ENCODE measurements around the gene CACNA1F. TPM values are rescaled to one million over a fixed set of nuclear protein-coding genes. Genes with fewer than 3 reads are reported as not detected.

Gene CACNA1F
- total RNA-seq, 2 experiments from 2014 or later = not detected

DNA sequence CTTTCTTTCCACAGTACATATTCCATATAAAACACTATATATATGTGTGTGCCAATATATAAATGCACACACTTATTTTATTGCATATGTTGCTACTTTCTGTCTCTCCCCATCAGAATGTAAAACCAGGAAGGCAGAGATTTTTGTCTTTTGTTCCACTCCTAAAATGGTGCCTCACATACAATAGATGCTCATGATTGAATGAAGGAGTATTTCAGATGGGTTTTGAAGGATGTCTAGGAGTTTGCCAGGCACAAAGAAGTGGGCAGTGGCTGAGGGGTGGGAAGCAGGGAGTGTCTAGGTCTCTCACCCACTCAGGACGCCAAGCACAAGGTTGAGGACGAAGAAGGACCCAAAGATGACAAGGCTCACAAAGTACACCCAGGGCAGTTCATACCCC, 5.4 kb downstream of the CACNA1F start:
- no peak for DNase-seq (ENCODE audit: low spot score)
- CTCF ChIA-PET (ENCODE audit: unreplicated experiment) = no interaction called here
- Histone ChIP-seq H3K36me3 (ENCODE audit: insufficient read depth, low read length) (no peaks in the 10 kb centered on the region), H2AFZ (ENCODE audit: low read length) (no peak overlapping the region), H3K9me3 (ENCODE audit: low read length) (no peaks in the 10 kb centered on the region), H3K4me2 (ENCODE audit: low read length) (no peak overlapping the region), H3K27ac (ENCODE audit: low read depth, low read length, poor library complexity, severe bottlenecking) (no peak overlapping the region), H3K4me1 (ENCODE audit: insufficient read depth, low read length, poor library complexity, severe bottlenecking) (no peaks in the 10 kb centered on the region), H3K4me3 (ENCODE audit: low read depth, low read length, poor library complexity, severe bottlenecking) (no peak overlapping the region), H4K20me1 (ENCODE audit: insufficient read depth, low read length) (no peaks in the 10 kb centered on the region), H3K79me2 (ENCODE audit: insufficient read depth, low read depth, low read length) (no peaks in the 10 kb centered on the region), H3K9me2 (ENCODE audit: insufficient read depth, low read length) (no peaks in the 10 kb centered on the region)
- no TSS peak for BruUV-seq (replicated peaks)
- POLR2A ChIA-PET = no interaction called here
- TF ChIP-seq, protein P1, sequence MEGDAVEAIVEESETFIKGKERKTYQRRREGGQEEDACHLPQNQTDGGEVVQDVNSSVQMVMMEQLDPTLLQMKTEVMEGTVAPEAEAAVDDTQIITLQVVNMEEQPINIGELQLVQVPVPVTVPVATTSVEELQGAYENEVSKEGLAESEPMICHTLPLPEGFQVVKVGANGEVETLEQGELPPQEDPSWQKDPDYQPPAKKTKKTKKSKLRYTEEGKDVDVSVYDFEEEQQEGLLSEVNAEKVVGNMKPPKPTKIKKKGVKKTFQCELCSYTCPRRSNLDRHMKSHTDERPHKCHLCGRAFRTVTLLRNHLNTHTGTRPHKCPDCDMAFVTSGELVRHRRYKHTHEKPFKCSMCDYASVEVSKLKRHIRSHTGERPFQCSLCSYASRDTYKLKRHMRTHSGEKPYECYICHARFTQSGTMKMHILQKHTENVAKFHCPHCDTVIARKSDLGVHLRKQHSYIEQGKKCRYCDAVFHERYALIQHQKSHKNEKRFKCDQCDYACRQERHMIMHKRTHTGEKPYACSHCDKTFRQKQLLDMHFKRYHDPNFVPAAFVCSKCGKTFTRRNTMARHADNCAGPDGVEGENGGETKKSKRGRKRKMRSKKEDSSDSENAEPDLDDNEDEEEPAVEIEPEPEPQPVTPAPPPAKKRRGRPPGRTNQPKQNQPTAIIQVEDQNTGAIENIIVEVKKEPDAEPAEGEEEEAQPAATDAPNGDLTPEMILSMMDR (conservative IDR thresholded peaks at IDR 0.05; ENCODE audit: low read length) = no peak
- TF ChIP-seq EZH2phosphoT487 (IDR thresholded peaks at IDR 0.05; ENCODE audit: borderline replicate concordance, low read depth, low read length) = no peak
- intact Hi-C loops (cut with micrococcal nuclease; ENCODE audit: unreplicated experiment) = no loop called here

DNA sequence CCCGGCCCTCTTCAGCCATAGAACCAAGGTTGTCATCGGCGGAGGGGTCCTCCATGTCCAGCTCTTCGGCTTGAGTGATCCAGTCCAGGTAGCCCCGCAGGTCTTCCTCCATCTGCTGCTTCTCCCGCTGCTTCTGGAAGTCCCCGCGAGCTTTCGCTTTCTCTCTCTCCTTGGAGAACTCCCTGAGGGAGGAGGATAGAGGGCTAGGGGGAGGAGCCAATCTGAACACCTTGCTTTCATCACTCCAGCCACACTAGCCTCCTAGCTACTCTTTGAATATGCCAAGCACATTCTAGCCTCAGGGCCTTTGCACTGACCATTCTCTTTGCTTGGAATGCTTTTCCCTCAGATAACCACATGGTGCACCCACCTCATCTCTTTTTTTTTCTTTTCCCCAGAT, 6.2 kb downstream of the CACNA1F start:
- TF ChIP-seq, protein P1 (conservative IDR thresholded peaks at IDR 0.05; ENCODE audit: low read length) = no peak
- TF ChIP-seq EZH2phosphoT487 (IDR thresholded peaks at IDR 0.05; ENCODE audit: borderline replicate concordance, low read depth, low read length) = no peak
- CTCF ChIA-PET (ENCODE audit: unreplicated experiment) = no interaction called here
- Histone ChIP-seq H3K27ac (ENCODE audit: low read depth, low read length, poor library complexity, severe bottlenecking) (no peak overlapping the region), H3K36me3 (ENCODE audit: insufficient read depth, low read length) (no peaks in the 10 kb centered on the region), H3K9me2 (ENCODE audit: insufficient read depth, low read length) (no peaks in the 10 kb centered on the region), H3K79me2 (ENCODE audit: insufficient read depth, low read depth, low read length) (no peaks in the 10 kb centered on the region), H3K4me1 (ENCODE audit: insufficient read depth, low read length, poor library complexity, severe bottlenecking) (no peaks in the 10 kb centered on the region), H3K9me3 (ENCODE audit: low read length) (no peaks in the 10 kb centered on the region), H3K4me2 (ENCODE audit: low read length) (no peak overlapping the region), H4K20me1 (ENCODE audit: insufficient read depth, low read length) (no peaks in the 10 kb centered on the region), H2AFZ (ENCODE audit: low read length) (no peak overlapping the region), H3K4me3 (ENCODE audit: low read depth, low read length, poor library complexity, severe bottlenecking) (no peak overlapping the region)
- no peak for DNase-seq (ENCODE audit: low spot score)
- no TSS peak for BruUV-seq (replicated peaks)
- POLR2A ChIA-PET = no interaction called here
- intact Hi-C loops (cut with micrococcal nuclease; ENCODE audit: unreplicated experiment) = no loop called here

DNA sequence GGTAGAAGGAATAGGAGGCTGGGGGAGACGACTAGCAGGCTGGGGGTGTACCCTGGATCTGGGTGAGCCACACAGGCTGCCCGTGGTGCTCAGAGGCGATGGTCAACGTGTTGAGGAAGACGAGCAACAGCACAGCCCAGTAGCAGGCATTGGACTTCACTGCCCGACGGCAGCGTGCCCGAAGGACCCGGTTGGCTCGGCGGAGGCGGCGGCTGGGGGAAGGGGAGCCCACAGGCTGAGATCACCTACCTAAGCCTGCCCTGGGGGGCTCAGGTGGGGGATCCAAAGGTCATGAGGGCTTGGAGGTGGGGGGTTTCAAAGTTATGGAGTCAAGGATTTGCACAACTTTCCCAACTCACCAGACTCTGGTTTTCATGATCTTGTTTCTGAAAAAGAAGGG, 7.3 kb downstream of the CACNA1F start:
- Histone ChIP-seq H3K4me1 (ENCODE audit: insufficient read depth, low read length, poor library complexity, severe bottlenecking) (no peaks in the 10 kb centered on the region), H3K9me2 (ENCODE audit: insufficient read depth, low read length) (no peaks in the 10 kb centered on the region), H2AFZ (ENCODE audit: low read length) (no peak overlapping the region), H3K27ac (ENCODE audit: low read depth, low read length, poor library complexity, severe bottlenecking) (no peak overlapping the region), H3K4me2 (ENCODE audit: low read length) (no peak overlapping the region), H3K36me3 (ENCODE audit: insufficient read depth, low read length) (no peaks in the 10 kb centered on the region), H3K4me3 (ENCODE audit: low read depth, low read length, poor library complexity, severe bottlenecking) (no peak overlapping the region), H3K9me3 (ENCODE audit: low read length) (no peaks in the 10 kb centered on the region), H3K79me2 (ENCODE audit: insufficient read depth, low read depth, low read length) (no peaks in the 10 kb centered on the region), H4K20me1 (ENCODE audit: insufficient read depth, low read length) (no peaks in the 10 kb centered on the region)
- POLR2A ChIA-PET = no interaction called here
- no TSS peak for BruUV-seq (replicated peaks)
- TF ChIP-seq, protein P1 (conservative IDR thresholded peaks at IDR 0.05; ENCODE audit: low read length) = no peak
- TF ChIP-seq EZH2phosphoT487 (IDR thresholded peaks at IDR 0.05; ENCODE audit: borderline replicate concordance, low read depth, low read length) = no peak
- CTCF ChIA-PET (ENCODE audit: unreplicated experiment) = no interaction called here
- DNase-seq (ENCODE audit: low spot score) = no peak
- intact Hi-C loops (cut with micrococcal nuclease; ENCODE audit: unreplicated experiment) = no loop called here

Measured in OCI-LY7 (cell line).